SK-MEL-5 (cell line): Measurements from ENCODE around the gene ZNF821. TPM values are rescaled to one million over a fixed set of nuclear protein-coding genes. Genes with fewer than 3 reads are reported as not detected.
A peak's percentile ranks its signal among the peaks of the same experiment; 100 is the strongest.

Experiments
- DNase-seq: peaks from one replicate; pipeline ENCODE4 v3.0.0-alpha.2; 2016; ENCODE audit warnings: low read depth, low spot score
- in situ Hi-C: cut with HindIII; loops from 2 replicates; pipeline ENCODE4 v1.10.0; 2016; ENCODE audit warnings: low sequenced_read_pairs, high pct_unique_total_duplicates, low pct_unique_long_range_greater_than_20kb
- polyA plus RNA-seq, 2 experiments: library from polyadenylated mRNA; depleted of rRNA; stranded (reverse); fragments of >200 nt; gene quantifications; 2 replicates each; pipeline ENCODE4 v1.2.3, GENCODE V29; 2015
- total RNA-seq: library from RNA; depleted of rRNA; stranded (reverse); fragments of >200 nt; shearing (Covaris generic); gene quantifications from 2 replicates; pipeline ENCODE4 v1.2.3, GENCODE V29; 2014; rRNA removed

The ZNF821 gene
- total RNA-seq, result 4.7 and 6.8 TPM in 2 replicates
- polyA plus RNA-seq (2015; cell fraction: cytosol; rRNA removed), result 4.3 and 8.2 TPM in 2 replicates
- 2.1 and 4.1 TPM in 2 replicates for polyA plus RNA-seq (2015; cell fraction: nucleus; rRNA removed)

GRCh38 chr16:71883849-71884638 is at the start of gene ZNF821:
Gene ZNF821 (minus strand): TSS chr16:71884182. CDS start chr16:71879946, 4,236 bp downstream.
- DNase-seq, result peak; percentile 71
- in situ Hi-C loops, result no loop called here

- DNase-seq, result no peak
- in situ Hi-C loops, result no loop called here
Measured at GRCh38 chr16:71933017-71933416, 49.0 kb upstream of the ZNF821 start.

- no peak for DNase-seq
- in situ Hi-C loops, result no loop called here
Measured at GRCh38 chr16:71931599-71931998, 47.6 kb upstream of the ZNF821 start.

- in situ Hi-C loops, result no loop called here
- no peak for DNase-seq
Measured at GRCh38 chr16:71931001-71931400, 47.0 kb upstream of the ZNF821 start.

- no peak for DNase-seq
- in situ Hi-C loops, result no loop called here
Measured at GRCh38 chr16:71930013-71930563, 46.1 kb upstream of the ZNF821 start.

- in situ Hi-C loops, result no loop called here
- no peak for DNase-seq
Measured at GRCh38 chr16:71929048-71929447, 45.1 kb upstream of the ZNF821 start.

- DNase-seq, result no peak
Measured at GRCh38 chr16:71927787-71928186, 43.8 kb upstream of the ZNF821 start.

GRCh38 chr16:71927383-71927782 is 43.4 kb upstream of the ZNF821 start:
- in situ Hi-C loops, result no loop called here
- peak; percentile 35 for DNase-seq

More at GRCh38 chr16:71927787-71928186, 43.8 kb upstream of the ZNF821 start:
- in situ Hi-C loops, result no loop called here

- in situ Hi-C loops, result no loop called here
- DNase-seq, result no peak
Measured at GRCh38 chr16:71924710-71925109, 40.7 kb upstream of the ZNF821 start.

GRCh38 chr16:71923941-71924690 is 40.1 kb upstream of the ZNF821 start:
- in situ Hi-C loops, result no loop called here
- DNase-seq, result no peak

- in situ Hi-C loops, result no loop called here
- no peak for DNase-seq
Measured at GRCh38 chr16:71920658-71921057, 36.7 kb upstream of the ZNF821 start.

- in situ Hi-C loops, result no loop called here
- DNase-seq, result no peak
Measured at GRCh38 chr16:71919035-71919434, 35.1 kb upstream of the ZNF821 start.

- DNase-seq, result no peak
Measured at GRCh38 chr16:71917900-71918299, 33.9 kb upstream of the ZNF821 start.

GRCh38 chr16:71916397-71916920 is 32.5 kb upstream of the ZNF821 start:
- no peak for DNase-seq
- in situ Hi-C loops, result no loop called here

More at GRCh38 chr16:71917900-71918299, 33.9 kb upstream of the ZNF821 start:
- in situ Hi-C loops, result no loop called here

- DNase-seq, result no peak
- in situ Hi-C loops, result no loop called here
Measured at GRCh38 chr16:71915350-71915749, 31.4 kb upstream of the ZNF821 start.

GRCh38 chr16:71914802-71915201 is 30.8 kb upstream of the ZNF821 start:
- no peak for DNase-seq
- in situ Hi-C loops, result no loop called here

- no peak for DNase-seq
- in situ Hi-C loops, result no loop called here
Measured at GRCh38 chr16:71912534-71913275, 28.7 kb upstream of the ZNF821 start.
